T-helper 17 cell (primary cell): ENCODE results near the gene PPP1R2. TPM values are rescaled to one million over a fixed set of nuclear protein-coding genes. Genes with fewer than 3 reads are reported as not detected.
A peak's percentile ranks its signal among the peaks of the same experiment; 100 is the strongest.

Experiments
- ATAC-seq: fragments of 150-1000 bp; cut with Tn5 transposase; 2 replicates; pipeline ENCODE4 v1.10.0; 2021; ENCODE audit warnings: mild to moderate bottlenecking, moderate library complexity
- DNase-seq, 3 donors: peaks; one replicate each; pipeline versions ENCODE4 v3.0.0 to v3.0.0-alpha.2; 2020 to 2021
- H3K9me3 ChIP-seq: one replicate; pipeline ENCODE4 v1.7.0; 2013; ENCODE audit warnings: low read length, mild to moderate bottlenecking; ENCODE audit not compliant: control insufficient read depth, poor library complexity, severe bottlenecking
- H3K27ac Mint-ChIP-seq: one replicate; pipeline ENCODE4 v1.8.0; 2022; ENCODE audit warnings: mild to moderate bottlenecking, moderate library complexity, mixed read lengths
- H3K27me3 Mint-ChIP-seq: one replicate; pipeline ENCODE4 v1.8.0; 2022; ENCODE audit warnings: mixed read lengths
- H3K36me3 Mint-ChIP-seq: one replicate; pipeline ENCODE4 v1.8.0; 2022; ENCODE audit warnings: low read depth, mixed read lengths
- H3K4me1 Mint-ChIP-seq: one replicate; pipeline ENCODE4 v1.8.0; 2022; ENCODE audit warnings: mild to moderate bottlenecking, mixed read lengths
- H3K4me3 Mint-ChIP-seq: one replicate; pipeline ENCODE4 v1.8.0; 2022; ENCODE audit warnings: mild to moderate bottlenecking, moderate library complexity, mixed read lengths
- total RNA-seq, 4 donors: library from RNA in 2 of 4; stranded (reverse) in 2 of 4; gene quantifications; one replicate each; pipeline ENCODE4 v1.2.3 and lab custom pipeline; 2022 to 2026

The PPP1R2 gene
- total RNA-seq, 2 donors from 2014 or later: 135 to 141 TPM

DNA sequence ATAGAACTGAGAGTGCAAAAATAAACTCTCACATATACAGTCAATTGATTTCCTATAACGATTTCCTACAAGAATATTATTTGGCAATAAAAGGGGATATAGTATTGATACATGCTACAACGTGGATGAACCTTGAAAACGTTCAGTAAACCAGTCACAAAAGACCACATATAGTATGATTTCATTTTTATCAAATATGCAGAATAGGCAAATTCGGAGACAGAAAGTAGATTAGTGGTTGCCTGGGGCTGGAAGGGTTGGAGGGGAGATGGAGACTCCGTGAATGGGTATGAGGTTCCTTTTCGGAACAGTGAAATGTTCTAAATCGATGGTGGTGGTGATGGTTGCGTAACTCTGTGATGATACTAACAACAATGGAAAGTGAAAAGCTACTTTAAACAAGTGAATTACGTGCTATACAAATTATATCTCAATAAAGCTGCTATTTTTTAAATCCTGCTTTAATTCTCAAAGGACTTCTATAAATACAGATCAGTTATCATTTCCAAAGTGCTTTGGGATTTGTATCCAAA lies 34.6 kb upstream of the PPP1R2 start:
- DNase-seq (no peak), ATAC-seq (no peak)
- H3K36me3 Mint-ChIP-seq: no peaks in the 10 kb centered on the region
- H3K4me3 Mint-ChIP-seq: no peak overlapping the region
- H3K4me1 Mint-ChIP-seq: peaks cover 6% of the 10 kb centered on the region
- no peaks in the 10 kb centered on the region for H3K27me3 Mint-ChIP-seq
- no peak overlapping the region for H3K27ac Mint-ChIP-seq
- H3K9me3 ChIP-seq: no peaks in the 10 kb centered on the region

DNA sequence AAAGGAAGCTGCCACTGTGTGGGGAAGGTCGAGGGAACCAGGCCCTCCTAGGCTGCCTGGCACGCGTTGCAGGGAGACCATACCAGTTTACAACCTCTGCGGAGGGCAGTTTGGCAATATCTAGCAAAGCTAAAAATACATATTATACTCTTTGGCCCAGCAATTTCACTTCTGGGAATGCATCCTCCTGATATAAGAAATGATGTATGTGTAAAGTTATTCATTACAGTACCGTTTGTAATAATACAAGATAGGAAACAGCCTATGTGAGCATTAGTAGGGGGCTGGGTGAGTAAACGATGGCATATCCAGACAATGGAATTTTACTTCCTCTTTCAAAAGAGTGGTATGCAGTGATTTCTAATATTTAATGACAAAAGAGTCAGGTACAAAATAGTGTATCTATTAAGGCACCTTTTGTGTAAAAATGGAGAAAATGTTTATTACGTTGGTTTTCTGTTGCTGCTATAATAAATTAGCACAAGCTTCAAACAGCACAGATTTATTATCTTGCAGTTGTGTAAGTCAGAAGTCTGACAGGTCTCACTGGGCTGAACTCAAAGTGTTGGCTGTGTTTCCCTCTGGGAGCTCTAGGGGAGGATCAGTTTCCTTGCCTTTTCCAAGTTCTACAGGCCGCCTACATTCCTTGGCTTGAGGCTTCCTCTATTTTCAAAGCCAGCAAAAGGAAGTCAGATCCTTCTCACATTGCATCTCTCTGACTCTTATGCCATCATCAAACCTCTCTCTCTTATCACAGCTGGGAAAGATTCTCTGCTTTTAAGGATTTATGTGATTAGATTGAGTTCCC lies 31.6 kb upstream of the PPP1R2 start:
- no peaks in the 10 kb centered on the region for H3K36me3 Mint-ChIP-seq
- peaks cover 11% of the 10 kb centered on the region for H3K4me1 Mint-ChIP-seq
- no peak for DNase-seq
- no peaks in the 10 kb centered on the region for H3K9me3 ChIP-seq
- H3K27me3 Mint-ChIP-seq: no peaks in the 10 kb centered on the region
- H3K4me3 Mint-ChIP-seq: no peak overlapping the region
- no peak for ATAC-seq
- no peak overlapping the region for H3K27ac Mint-ChIP-seq

DNA sequence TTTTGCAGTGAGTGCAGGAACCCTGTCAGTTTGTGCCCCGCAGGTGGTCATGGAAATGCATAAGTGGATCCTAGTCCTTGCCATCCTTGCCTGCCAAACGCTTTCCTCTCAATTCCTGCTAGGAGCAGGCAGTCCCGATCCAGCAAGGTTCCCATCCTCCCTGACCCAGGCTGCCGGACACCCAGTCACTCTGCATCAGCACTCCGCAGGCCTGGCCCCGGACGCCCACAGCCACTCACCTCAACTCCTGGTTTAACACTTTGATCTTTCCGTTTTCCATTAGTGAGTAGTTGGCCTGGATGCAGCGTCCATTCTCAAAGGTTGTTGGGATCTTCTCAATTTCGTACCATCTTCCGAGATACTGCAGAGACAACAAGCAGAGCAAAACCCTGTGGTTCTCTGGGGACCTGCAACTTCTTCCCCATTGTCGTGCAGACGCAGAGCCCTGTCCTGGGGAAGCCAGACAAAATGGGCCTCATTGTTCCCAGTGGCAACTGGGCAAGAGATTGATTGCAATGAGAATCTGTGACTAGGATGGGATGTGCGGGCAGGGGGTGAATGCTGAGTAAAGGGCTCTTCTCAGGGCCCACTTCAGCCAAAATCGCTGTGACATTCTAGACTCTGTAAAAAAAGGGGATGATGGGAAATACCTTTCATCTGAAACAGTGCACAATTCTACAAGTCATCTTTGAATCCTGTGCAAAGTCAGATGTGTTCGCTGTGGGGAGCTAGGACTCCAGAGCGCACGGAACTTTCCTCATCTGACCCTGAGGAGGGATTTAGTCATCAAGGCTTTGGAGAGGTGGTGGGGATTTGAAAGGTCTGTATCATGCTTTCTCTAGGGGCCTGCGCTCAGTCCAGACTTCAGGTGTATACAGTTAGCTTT lies 30.7 kb upstream of the PPP1R2 start:
- DNase-seq (no peak), ATAC-seq (no peak)
- Mint-ChIP-seq H3K4me3 (no peak overlapping the region), H3K36me3 (no peaks in the 10 kb centered on the region), H3K27ac (no peak overlapping the region), H3K4me1 (peaks cover 13% of the 10 kb centered on the region), H3K27me3 (no peaks in the 10 kb centered on the region)
- H3K9me3 ChIP-seq: no peaks in the 10 kb centered on the region

DNA sequence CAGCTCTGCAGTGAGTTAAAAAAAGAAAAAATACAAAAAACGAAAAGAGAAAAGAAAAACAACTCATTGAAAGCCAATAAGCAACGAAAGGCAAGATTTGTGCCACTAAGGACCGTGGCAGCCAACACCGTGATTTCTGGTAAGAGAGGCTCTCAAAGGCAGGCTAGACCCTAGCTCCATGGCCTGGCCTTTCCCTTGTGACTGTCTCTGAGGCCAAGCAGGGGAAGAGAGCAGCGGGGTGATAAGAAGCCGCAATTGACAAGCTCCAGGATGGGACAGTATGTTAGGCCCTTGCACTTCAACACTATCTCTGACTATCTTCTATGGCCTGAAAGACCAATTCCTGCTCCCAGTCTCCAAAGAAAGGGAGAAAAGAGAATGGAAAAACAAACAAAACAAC lies 28.2 kb upstream of the PPP1R2 start:
- H3K9me3 ChIP-seq: no peaks in the 10 kb centered on the region
- no peak for ATAC-seq
- no peak overlapping the region for H3K4me3 Mint-ChIP-seq
- H3K27ac Mint-ChIP-seq: no peak overlapping the region
- peaks cover 5% of the 10 kb centered on the region for H3K27me3 Mint-ChIP-seq
- H3K4me1 Mint-ChIP-seq: peaks cover 11% of the 10 kb centered on the region
- no peak for DNase-seq
- no peaks in the 10 kb centered on the region for H3K36me3 Mint-ChIP-seq

DNA sequence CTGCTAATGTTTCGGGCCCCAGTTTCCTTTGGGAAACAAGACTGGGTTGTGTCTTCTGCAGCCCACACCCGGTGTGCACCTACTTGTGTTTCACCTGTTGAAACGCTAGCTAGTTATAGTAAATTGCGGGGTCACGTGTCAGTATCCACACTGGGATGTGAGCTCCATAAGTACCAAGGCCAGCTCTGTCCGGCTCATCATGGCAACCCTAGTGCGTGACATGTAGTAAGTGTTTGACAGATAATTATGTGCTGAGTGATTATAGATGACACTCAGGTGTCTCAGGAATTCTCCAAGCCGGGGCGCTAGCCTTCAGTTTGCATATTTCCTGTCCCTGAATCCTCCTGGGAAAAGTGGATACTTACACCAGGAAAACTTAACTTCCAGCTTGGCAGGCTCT lies 27.8 kb upstream of the PPP1R2 start:
- ATAC-seq: no peak
- no peaks in the 10 kb centered on the region for H3K9me3 ChIP-seq
- H3K27ac Mint-ChIP-seq: no peak overlapping the region
- peaks cover 11% of the 10 kb centered on the region for H3K4me1 Mint-ChIP-seq
- DNase-seq: no peak
- H3K36me3 Mint-ChIP-seq: no peaks in the 10 kb centered on the region
- H3K4me3 Mint-ChIP-seq: no peak overlapping the region
- peaks cover 5% of the 10 kb centered on the region for H3K27me3 Mint-ChIP-seq

DNA sequence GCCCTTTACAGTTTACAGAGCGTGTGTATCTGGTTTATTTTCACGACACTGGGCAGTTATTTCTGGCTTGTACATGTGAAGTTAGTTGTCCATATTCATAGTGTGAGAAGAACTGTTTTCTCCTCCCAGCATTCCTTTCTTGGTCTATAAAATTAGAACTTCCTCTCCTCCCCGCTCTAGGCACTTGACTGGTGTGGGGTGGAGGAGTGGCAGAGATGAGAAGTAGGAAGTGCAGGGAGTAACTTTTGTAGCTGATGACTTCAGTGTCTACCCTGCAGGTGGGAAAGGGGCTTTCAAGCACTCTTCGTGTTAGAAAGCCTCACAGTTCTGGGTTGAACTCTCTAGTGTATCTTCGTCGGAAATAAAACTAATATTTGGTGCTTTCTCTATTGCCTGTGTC lies 27.2 kb upstream of the PPP1R2 start:
- Mint-ChIP-seq H3K27me3 (peaks cover 5% of the 10 kb centered on the region), H3K36me3 (no peaks in the 10 kb centered on the region), H3K4me3 (no peak overlapping the region), H3K27ac (no peak overlapping the region), H3K4me1 (peaks cover 11% of the 10 kb centered on the region)
- no peaks in the 10 kb centered on the region for H3K9me3 ChIP-seq
- ATAC-seq (no peak), DNase-seq (no peak)

DNA sequence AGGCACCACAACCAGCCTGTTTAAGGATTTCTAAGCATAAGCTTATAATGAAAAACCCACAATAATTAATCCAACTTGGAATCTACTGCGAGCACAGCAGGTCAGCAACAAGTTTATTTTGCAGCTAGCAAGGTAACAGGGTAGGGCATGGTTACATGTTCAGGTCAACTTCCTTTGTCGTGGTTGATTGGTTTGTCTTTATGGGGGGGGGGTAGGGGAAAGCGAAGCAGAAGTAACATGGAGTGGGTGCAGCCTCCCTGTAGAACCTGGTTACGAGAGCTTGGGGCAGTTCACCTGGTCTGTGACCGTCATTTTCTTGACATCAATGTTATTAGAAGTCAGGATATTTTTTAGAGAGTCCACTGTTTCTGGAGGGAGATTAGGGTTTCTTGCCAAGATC lies 25.5 kb upstream of the PPP1R2 start:
- no peak overlapping the region for H3K27ac Mint-ChIP-seq
- H3K4me1 Mint-ChIP-seq: peaks cover 11% of the 10 kb centered on the region
- H3K36me3 Mint-ChIP-seq: no peaks in the 10 kb centered on the region
- H3K9me3 ChIP-seq: no peaks in the 10 kb centered on the region
- H3K4me3 Mint-ChIP-seq: no peak overlapping the region
- H3K27me3 Mint-ChIP-seq: peaks cover 5% of the 10 kb centered on the region
- no peak for DNase-seq
- no peak for ATAC-seq

DNA sequence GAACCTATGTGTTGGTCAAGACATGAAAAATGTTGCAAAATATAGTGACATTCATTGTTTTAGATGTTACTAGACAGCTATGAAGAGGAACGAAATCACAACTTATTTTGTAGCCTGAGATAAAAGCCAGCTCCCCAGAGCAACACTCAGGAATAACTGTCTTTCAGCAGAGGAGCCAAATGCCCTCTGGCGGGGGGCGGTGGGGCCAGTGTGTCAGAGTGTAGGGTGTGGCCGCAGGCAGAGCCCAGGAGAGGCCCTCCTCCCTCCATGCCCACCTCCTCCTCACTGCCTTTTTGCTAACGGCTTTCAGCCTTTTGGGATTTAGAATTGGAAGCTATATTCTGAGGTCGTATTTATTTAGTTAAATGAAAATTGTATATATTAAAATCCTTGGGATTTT lies 23.7 kb upstream of the PPP1R2 start:
- Mint-ChIP-seq H3K27me3 (peaks cover 5% of the 10 kb centered on the region), H3K4me1 (peaks cover 11% of the 10 kb centered on the region), H3K36me3 (no peaks in the 10 kb centered on the region), H3K27ac (no peak overlapping the region), H3K4me3 (no peak overlapping the region)
- ATAC-seq: no peak
- H3K9me3 ChIP-seq: no peaks in the 10 kb centered on the region
- DNase-seq: no peak

DNA sequence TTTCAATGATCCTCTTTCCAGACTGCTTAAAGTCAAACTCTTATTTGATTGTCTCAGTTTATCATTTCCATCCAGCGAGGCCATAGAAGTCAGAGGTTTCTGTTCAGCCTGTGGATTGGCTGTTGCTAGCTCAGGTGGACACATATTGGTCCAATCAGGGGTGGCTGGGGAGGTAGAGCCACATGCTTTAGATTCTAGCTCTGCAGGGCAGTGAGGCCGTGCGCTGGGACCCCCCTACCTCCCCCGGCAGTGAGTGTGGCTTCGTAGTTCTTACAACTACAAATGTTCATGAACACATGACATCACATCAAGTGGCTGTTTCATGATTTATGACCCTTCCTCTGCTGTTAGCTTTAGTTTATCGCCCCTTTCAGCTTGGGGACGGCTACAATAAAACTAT lies 22.6 kb upstream of the PPP1R2 start:
- no peaks in the 10 kb centered on the region for H3K9me3 ChIP-seq
- Mint-ChIP-seq H3K27me3 (peaks cover 5% of the 10 kb centered on the region), H3K4me1 (peaks cover 11% of the 10 kb centered on the region), H3K27ac (no peak overlapping the region), H3K4me3 (no peak overlapping the region), H3K36me3 (no peaks in the 10 kb centered on the region)
- ATAC-seq (no peak), DNase-seq (no peak)

DNA sequence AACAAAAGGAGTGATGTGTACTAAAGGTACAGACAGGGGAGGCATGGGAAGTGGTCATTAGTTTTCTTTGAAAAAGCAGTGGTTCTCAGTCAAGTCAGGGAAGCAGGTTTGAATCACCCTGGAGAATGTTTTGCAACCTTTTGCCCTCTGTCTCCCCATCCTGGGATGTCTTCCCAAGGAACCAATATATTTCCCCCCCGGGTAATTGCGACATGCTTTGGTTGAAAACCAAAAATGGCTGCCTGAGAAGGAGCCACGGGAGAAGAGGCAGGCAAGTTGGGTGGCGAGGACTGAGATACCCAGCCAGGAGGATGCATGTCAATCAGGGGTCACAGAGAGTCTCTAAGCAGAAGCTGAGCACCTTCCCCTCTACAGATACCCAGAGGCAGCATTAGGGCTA lies 20.2 kb upstream of the PPP1R2 start:
- H3K9me3 ChIP-seq: no peaks in the 10 kb centered on the region
- DNase-seq (no peak), ATAC-seq (no peak)
- no peak overlapping the region for H3K4me3 Mint-ChIP-seq
- peaks cover 5% of the 10 kb centered on the region for H3K27me3 Mint-ChIP-seq
- H3K4me1 Mint-ChIP-seq: peaks cover 7% of the 10 kb centered on the region
- H3K36me3 Mint-ChIP-seq: no peaks in the 10 kb centered on the region
- no peak overlapping the region for H3K27ac Mint-ChIP-seq

DNA sequence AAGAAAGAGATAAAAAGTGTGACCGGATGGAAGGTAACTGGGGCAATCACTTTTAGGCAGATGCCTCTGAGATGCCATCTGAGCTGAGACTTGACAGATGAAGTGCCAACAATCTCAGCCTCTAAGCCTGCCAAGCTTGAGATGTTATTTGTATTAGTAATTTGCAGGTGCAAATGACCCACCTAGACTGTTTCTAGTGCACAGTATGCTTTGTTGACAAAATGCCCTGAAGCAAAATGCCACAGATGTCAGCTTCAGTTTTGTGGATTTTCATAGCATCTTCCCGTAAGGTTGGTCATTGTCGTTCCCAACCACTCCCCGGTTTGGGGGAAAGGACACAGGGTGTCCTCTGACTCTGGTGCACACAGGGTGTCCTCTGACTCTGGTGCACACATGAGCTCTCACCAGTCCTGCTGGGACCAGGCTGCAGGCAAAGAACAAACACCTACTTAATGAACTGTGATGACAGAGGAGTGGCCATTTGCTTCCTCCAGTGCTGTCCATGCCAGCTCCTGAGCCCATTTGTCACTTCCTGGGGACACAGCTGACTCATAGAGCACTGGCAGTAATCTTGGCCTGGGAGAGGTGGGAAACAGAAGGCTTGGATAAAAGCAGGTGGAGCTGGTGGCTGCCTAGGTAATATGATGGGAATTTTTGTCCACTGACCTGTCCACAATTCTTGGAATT lies 16.7 kb upstream of the PPP1R2 start:
- ATAC-seq: no peak
- peaks cover 14% of the 10 kb centered on the region for H3K4me1 Mint-ChIP-seq
- no peaks in the 10 kb centered on the region for H3K36me3 Mint-ChIP-seq
- H3K4me3 Mint-ChIP-seq: no peak overlapping the region
- no peaks in the 10 kb centered on the region for H3K27me3 Mint-ChIP-seq
- H3K9me3 ChIP-seq: no peaks in the 10 kb centered on the region
- no peak for DNase-seq
- peak overlapping the region; percentile 11 for H3K27ac Mint-ChIP-seq

DNA sequence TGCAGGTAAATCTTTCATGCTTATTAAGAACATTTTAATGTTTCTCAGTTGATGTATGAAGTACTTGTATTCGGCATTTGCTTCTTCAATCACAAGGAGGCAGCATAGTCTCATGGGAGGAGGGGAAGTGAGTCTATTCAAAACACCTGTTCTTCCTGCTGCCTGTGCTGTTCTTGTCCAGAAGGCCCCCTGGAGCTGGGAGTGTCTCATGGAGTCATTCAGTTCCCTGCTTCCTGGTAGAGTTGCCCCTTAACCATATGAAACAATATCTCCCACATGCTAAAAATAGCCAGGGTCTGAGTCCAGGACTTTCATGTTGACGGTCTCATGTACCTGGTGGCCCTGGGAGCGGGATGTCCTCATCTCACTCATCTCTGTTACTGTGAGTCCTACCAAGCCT lies 15.5 kb upstream of the PPP1R2 start:
- H3K27me3 Mint-ChIP-seq: no peaks in the 10 kb centered on the region
- no peak overlapping the region for H3K4me3 Mint-ChIP-seq
- peak overlapping the region; percentile 45 for H3K27ac Mint-ChIP-seq
- H3K36me3 Mint-ChIP-seq: no peaks in the 10 kb centered on the region
- DNase-seq (no peak), ATAC-seq (peak; percentile 75)
- H3K4me1 Mint-ChIP-seq: peaks cover 19% of the 10 kb centered on the region
- H3K9me3 ChIP-seq: no peaks in the 10 kb centered on the region

DNA sequence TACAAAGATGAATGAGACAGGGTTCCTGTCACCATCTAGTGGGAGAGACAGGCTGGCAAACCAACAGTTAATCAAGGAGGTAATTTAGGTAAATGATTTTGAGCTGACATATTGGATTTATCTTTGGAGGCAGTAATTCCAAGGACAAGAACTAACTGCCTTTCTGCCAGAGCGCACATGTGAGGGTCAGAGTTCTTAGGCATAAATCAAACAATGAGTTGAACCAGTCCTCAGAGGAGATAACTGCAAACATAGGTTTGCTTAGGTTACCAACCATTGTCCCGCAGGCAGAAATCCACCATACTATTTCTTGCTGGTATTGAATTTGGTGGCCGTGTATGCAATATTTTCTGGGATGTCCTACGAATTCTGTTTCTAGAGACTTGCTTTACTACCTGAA lies 14.2 kb upstream of the PPP1R2 start:
- Mint-ChIP-seq H3K27ac (no peak overlapping the region), H3K4me1 (peaks cover 26% of the 10 kb centered on the region)

More for the DNA sequence above, 14.2 kb upstream of the PPP1R2 start:
- no peak for ATAC-seq
- no peak for DNase-seq
- Mint-ChIP-seq H3K27me3 (no peaks in the 10 kb centered on the region), H3K4me3 (no peak overlapping the region), H3K36me3 (no peaks in the 10 kb centered on the region)
- no peaks in the 10 kb centered on the region for H3K9me3 ChIP-seq
